Measurements from ENCODE around the gene BCAS3.

- no peak for TF ChIP-seq CTCF (IDR thresholded peaks at IDR 0.05; ENCODE audit: low read length)
- no peak for TF ChIP-seq EZH2 (IDR thresholded peaks at IDR 0.05; ENCODE audit: borderline replicate concordance, low read length)
Observed at GRCh38 chr17:61117983-61118382, 440.3 kb downstream of the BCAS3 start.

All from OCI-LY1 (cell line).